ENCODE data around the gene PHOSPHO1. TPM values are rescaled to one million over a fixed set of nuclear protein-coding genes. Genes with fewer than 3 reads are reported as not detected.

Gene PHOSPHO1
- total RNA-seq, 4 donors from 2014 or later, result 1.7 TPM; not detected in 3

DNA sequence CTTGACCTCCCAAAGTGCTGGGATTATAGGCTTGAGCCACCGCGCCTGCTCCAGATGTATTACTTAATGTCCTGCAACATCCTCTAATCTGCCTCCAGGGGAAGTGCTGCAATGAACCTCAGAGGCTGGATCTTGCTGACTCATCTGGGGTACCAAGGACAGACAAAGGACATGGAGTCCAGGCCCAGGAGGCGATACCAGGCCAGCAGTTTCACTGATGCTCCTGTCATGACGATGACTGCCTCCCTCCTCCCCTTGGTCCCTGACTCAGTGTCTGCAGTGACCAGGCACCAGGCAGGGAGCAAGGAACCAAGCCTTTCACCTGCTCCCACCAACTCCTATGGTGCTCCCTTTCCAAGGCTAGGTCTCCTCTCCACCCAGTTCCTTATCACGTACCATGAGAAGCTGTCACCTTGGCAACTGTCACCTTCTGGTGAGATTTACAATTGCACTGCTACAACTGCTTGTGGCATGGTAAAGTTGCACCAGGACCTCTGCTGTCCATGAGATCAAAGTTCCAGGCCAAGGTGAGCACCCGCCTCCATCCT is 21.6 kb upstream of the PHOSPHO1 start:
- H3K27ac ChIP-seq, result no peak overlapping the region
- no peak for DNase-seq
- 84 to 99% methylated on average over 6 of the region's 6 CpGs for WGBS, 2 donors
- intact Hi-C loops (cut with DNase I), result no loop called here
- H3K27me3 ChIP-seq, result no peaks in the 10 kb centered on the region
- H3K4me1 ChIP-seq, result peaks cover 4 to 13% of the 10 kb centered on the region in 2 donors
- TF ChIP-seq, protein P1, sequence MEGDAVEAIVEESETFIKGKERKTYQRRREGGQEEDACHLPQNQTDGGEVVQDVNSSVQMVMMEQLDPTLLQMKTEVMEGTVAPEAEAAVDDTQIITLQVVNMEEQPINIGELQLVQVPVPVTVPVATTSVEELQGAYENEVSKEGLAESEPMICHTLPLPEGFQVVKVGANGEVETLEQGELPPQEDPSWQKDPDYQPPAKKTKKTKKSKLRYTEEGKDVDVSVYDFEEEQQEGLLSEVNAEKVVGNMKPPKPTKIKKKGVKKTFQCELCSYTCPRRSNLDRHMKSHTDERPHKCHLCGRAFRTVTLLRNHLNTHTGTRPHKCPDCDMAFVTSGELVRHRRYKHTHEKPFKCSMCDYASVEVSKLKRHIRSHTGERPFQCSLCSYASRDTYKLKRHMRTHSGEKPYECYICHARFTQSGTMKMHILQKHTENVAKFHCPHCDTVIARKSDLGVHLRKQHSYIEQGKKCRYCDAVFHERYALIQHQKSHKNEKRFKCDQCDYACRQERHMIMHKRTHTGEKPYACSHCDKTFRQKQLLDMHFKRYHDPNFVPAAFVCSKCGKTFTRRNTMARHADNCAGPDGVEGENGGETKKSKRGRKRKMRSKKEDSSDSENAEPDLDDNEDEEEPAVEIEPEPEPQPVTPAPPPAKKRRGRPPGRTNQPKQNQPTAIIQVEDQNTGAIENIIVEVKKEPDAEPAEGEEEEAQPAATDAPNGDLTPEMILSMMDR (IDR thresholded peaks at IDR 0.05), result no peak
- TF ChIP-seq POLR2A (IDR thresholded peaks at IDR 0.05), result no peak
- H3K36me3 ChIP-seq, result no peaks in the 10 kb centered on the region
- H3K4me3 ChIP-seq (replicated peaks in 1 of 3), result no peak overlapping the region
- no peaks in the 10 kb centered on the region for H3K9me3 ChIP-seq

DNA sequence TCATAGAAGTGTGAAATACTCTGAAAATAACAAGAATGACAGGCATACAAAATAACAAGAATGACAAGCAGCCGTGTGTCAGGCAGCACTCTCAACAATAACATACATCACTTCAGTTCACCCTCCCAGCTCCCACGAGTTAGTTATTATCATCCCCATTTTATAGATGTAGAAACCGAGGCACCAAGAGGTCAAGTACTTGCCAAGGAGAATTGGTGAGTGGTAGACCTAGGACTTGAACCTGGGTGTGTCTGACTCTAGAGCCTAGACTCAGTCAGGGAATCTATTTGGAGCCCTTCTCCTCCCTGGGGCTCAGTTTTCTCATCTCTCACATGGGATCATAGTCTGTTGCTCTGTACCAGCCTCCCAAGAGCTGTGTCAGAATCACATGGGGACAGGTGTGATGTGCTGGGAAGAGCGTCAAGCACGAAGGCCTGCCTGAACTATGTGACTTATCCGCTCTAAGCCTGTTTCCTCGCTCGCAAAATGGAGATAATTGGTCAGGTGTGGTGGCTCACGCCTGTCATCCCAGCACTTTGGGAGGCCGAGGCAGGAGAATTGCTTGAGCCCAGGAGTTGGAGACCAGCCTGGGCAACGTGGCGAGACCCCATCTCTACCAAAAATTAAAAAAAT is 19.4 kb upstream of the PHOSPHO1 start:
- intact Hi-C loops (cut with DNase I), result no loop called here
- Histone ChIP-seq H3K27me3 (no peaks in the 10 kb centered on the region), H3K27ac (no peak overlapping the region), H3K4me3 (replicated peaks in 1 of 3) (no peak overlapping the region), H3K4me1 (peaks cover 4 to 10% of the 10 kb centered on the region in 2 donors), H3K36me3 (no peaks in the 10 kb centered on the region), H3K9me3 (no peaks in the 10 kb centered on the region)
- WGBS, 2 donors, result 91 to 93% methylated on average over 11 to 12 of the region's 12 CpGs
- TF ChIP-seq, protein P1 (IDR thresholded peaks at IDR 0.05), result no peak
- no peak for TF ChIP-seq POLR2A (IDR thresholded peaks at IDR 0.05)
- DNase-seq, result no peak

DNA sequence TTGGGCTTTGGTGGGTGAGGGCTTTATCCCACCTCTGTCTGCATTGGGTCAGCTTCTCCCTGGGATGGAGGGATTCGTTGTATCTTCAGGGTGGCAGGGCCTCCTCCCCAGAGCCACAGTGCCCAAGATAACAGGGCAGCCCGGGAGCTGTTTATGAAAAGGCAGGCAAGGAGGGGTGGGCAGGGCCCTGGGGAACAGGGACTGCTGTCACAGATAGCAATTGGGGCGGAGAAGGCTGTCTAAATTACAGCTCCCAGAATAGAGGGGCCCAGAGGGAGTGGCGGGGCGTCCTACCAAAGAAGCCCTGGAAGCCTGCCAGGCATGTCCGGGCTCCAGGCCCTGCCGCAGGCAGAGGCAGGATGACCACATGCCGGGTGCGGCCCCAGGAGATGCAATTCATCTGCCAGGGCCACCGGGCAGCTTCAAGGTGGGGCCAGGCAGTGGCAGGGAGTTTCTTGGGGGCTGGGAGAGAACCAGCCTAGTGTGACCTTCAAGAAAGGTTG is 18.8 kb upstream of the PHOSPHO1 start:
- Histone ChIP-seq H3K4me3 (replicated peaks in 1 of 3) (no peak overlapping the region), H3K36me3 (no peaks in the 10 kb centered on the region), H3K4me1 (peaks cover 4 to 10% of the 10 kb centered on the region in 2 donors), H3K9me3 (no peaks in the 10 kb centered on the region), H3K27me3 (no peaks in the 10 kb centered on the region), H3K27ac (no peak overlapping the region)
- DNase-seq, result peak; percentile 62
- WGBS, 2 donors, result 6 to 18% methylated on average over 9 of the region's 10 CpGs
- intact Hi-C loops (cut with DNase I), result no loop called here
- TF ChIP-seq, protein P1 (IDR thresholded peaks at IDR 0.05), result no peak
- TF ChIP-seq POLR2A (IDR thresholded peaks at IDR 0.05), result no peak

DNA sequence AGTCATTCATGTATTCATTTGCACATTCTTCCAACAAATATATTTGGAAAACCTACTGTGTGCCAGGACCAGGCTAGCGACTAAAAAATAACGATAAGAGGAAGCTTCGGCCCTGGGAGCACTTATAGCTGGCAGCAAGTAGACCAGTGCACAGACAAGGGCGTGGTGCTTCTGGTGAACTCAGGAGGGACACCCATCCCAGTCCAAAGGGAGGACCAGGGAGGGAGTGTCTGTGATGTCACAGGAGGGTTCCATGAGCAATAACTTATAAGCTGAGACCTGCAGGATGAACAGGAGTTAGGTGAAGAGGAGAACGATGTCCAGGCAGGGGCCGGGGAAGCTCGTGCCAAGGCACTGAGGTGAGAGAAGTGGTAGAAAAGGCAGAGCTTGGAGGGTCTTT is 17.4 kb upstream of the PHOSPHO1 start:
- Histone ChIP-seq H3K27me3 (no peaks in the 10 kb centered on the region), H3K4me1 (peaks cover 4 to 10% of the 10 kb centered on the region in 2 donors), H3K4me3 (replicated peaks in 1 of 3) (no peak overlapping the region), H3K9me3 (no peaks in the 10 kb centered on the region), H3K27ac (no peak overlapping the region), H3K36me3 (no peaks in the 10 kb centered on the region)
- intact Hi-C loops (cut with DNase I), result no loop called here
- TF ChIP-seq, protein P1 (IDR thresholded peaks at IDR 0.05), result no peak
- TF ChIP-seq POLR2A (IDR thresholded peaks at IDR 0.05), result no peak
- DNase-seq, result no peak
- 92 to 93% methylated on average over 7 of the region's 7 CpGs for WGBS, 2 donors

DNA sequence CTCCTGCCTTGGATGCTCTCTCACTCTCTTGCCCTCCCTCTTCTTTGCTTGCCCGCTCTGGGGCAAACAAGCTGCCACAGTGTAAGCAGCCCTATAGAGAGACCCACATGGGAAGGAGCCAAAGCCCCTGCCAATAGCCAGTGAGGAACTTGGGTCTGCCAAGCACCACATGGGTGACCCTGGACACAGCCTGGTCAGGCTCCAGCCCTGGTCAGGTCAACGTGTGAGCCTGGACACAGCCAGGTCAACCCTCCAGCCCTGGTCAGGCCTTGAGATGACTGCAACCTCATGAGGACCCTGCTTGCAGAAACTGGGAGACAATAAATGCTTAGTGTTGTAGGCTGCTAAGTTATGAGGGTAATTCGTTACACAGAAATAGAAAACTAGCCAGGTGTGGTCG is 14.3 kb upstream of the PHOSPHO1 start:
- H3K27me3 ChIP-seq, result no peaks in the 10 kb centered on the region
- TF ChIP-seq, protein P1 (IDR thresholded peaks at IDR 0.05), result no peak
- no peak for TF ChIP-seq POLR2A (IDR thresholded peaks at IDR 0.05)

More for the DNA sequence above, 14.3 kb upstream of the PHOSPHO1 start:
- WGBS, 2 donors, result 88 to 93% methylated on average over 4 of the region's 4 CpGs
- Histone ChIP-seq H3K27ac (no peak overlapping the region), H3K36me3 (no peaks in the 10 kb centered on the region), H3K4me3 (replicated peaks in 1 of 3) (no peak overlapping the region), H3K9me3 (no peaks in the 10 kb centered on the region), H3K4me1 (peaks cover 4 to 10% of the 10 kb centered on the region in 2 donors)
- DNase-seq, result no peak
- intact Hi-C loops (cut with DNase I), result no loop called here

Measured in thyroid gland (tissue), 4 donors.